A549 (cell line): Measurements from ENCODE around the gene PALLD. TPM values are rescaled to one million over a fixed set of nuclear protein-coding genes. Genes with fewer than 3 reads are reported as not detected.

Experiments
- ATAC-seq, 2 experiments: fragments of 200-7000 bp in 1 of 2; fragments of >200 bp in 1 of 2; cut with Nextera tagmentation in 1 of 2; cut with Tn5 transposase in 1 of 2; 3 replicates each; pipeline versions ENCODE4 v1.8.0 to v1.9.1; 2018 to 2020; ENCODE audit warnings: mild to moderate bottlenecking in 1 of 2, moderate library complexity in 1 of 2
- CTCF ChIA-PET: fragments of 300-600 bp; sonication (Branson Sonifier 250); formaldehyde crosslinking; extraction: SDS; loops from one replicate; lab custom pipeline; 2021; ENCODE audit warnings: antibody characterized with exemption, inconsistent platforms; lab: Yijun Ruan, JAX
- POLR2A ChIA-PET: fragments of 350-600 bp; formaldehyde crosslinking; extraction: SDS; loops from one replicate; lab custom pipeline; 2021; ENCODE audit warnings: antibody characterized with exemption, inconsistent platforms; lab: Yijun Ruan, JAX
- DNase-seq, 2 experiments: peaks; one replicate each; pipeline versions ENCODE4 v3.0.0 to v3.0.0-alpha.2; 2011 to 2016; ENCODE audit warnings: low read depth in 1 of 2, low spot score in 1 of 2
- FAIRE-seq: peaks from 2 replicates; lab custom pipeline; 2011; peaks lifted over from hg19 to GRCh38; lab: Jason Lieb, UNC
- H3K27ac ChIP-seq, 2 experiments: fragments of >200 bp; sonication (Bioruptor Twin); formaldehyde crosslinking; 3 replicates each; pipeline ENCODE4 v1.5.1; 2016 to 2017
- H3K4me1 ChIP-seq: fragments of >200 bp; sonication (Bioruptor Twin); formaldehyde crosslinking; 3 replicates; pipeline ENCODE4 v1.6.1; 2016
- H3K4me2 ChIP-seq: fragments of >200 bp; sonication (Bioruptor Twin); formaldehyde crosslinking; 3 replicates; pipeline ENCODE4 v1.6.1; 2016
- H3K4me3 ChIP-seq: fragments of >200 bp; sonication (Bioruptor Twin); formaldehyde crosslinking; 3 replicates; pipeline ENCODE4 v1.5.1; 2016
- H3K9me3 ChIP-seq: fragments of >200 bp; sonication (Bioruptor Twin); formaldehyde crosslinking; 3 replicates; pipeline ENCODE4 v1.6.1; 2016
- CEBPB ChIP-seq, 2 experiments: fragments of >200 bp in 1 of 2; sonication (Bioruptor Twin) in 1 of 2; formaldehyde crosslinking in 1 of 2; IDR thresholded peaks; 2 replicates each; pipeline ENCODE4 v1.6.1; 2012 to 2016
- CHD2 ChIP-seq: fragments of 150-350 bp; IDR thresholded peaks from 2 replicates; pipeline ENCODE4 v1.6.1; 2014; ENCODE audit warnings: low read length; ENCODE audit not compliant: partially characterized antibody
- EHF ChIP-seq: fragments of 250-450 bp; sonication (Bioruptor Pico); IDR thresholded peaks from 2 replicates; pipeline ENCODE4 v1.5.0; 2020; ENCODE audit warnings: mild to moderate bottlenecking
- FOSL2 ChIP-seq, 2 experiments: fragments of 450-650 bp in 1 of 2; fragments of >200 bp in 1 of 2; sonication (Bioruptor Twin) in 1 of 2; formaldehyde crosslinking; IDR thresholded peaks; 2 replicates each; pipeline versions ENCODE4 v1.5.0 to v1.6.1; 2016 to 2020; ENCODE audit warnings: mild to moderate bottlenecking in 1 of 2, moderate library complexity in 1 of 2
- HOXA7 ChIP-seq: fragments of 250-450 bp; sonication (Bioruptor Pico); IDR thresholded peaks from 2 replicates; pipeline ENCODE4 v1.5.0; 2020; ENCODE audit warnings: mild to moderate bottlenecking, moderate library complexity
- JUN ChIP-seq, 2 experiments: fragments of >200 bp; sonication (Bioruptor Twin); formaldehyde crosslinking; IDR thresholded peaks; 2 replicates in 1 of 2; 3 replicates in 1 of 2; pipeline ENCODE4 v1.6.1; 2016 to 2017
- JUNB ChIP-seq: fragments of >200 bp; sonication (Bioruptor Twin); formaldehyde crosslinking; IDR thresholded peaks from 2 replicates; pipeline ENCODE4 v1.6.1; 2016
- KDM1A ChIP-seq: fragments of 200-600 bp; sonication (generic); IDR thresholded peaks from 2 replicates; pipeline ENCODE4 v1.6.1; 2016; ENCODE audit warnings: low read depth, mild to moderate bottlenecking
- MAFK ChIP-seq: fragments of 450-650 bp; IDR thresholded peaks from 2 replicates; pipeline ENCODE4 v1.6.1; 2014; ENCODE audit not compliant: partially characterized antibody
- MAZ ChIP-seq: fragments of 150-350 bp; IDR thresholded peaks from 2 replicates; pipeline ENCODE4 v1.6.1; 2014; ENCODE audit warnings: antibody characterized with exemption, low read depth, low read length, borderline replicate concordance
- NPAS2 ChIP-seq: fragments of 250-450 bp; sonication (Bioruptor Pico); IDR thresholded peaks from 2 replicates; pipeline ENCODE4 v1.8.0; 2022; ENCODE audit warnings: mild to moderate bottlenecking, moderate library complexity, borderline replicate concordance
- NR3C1 ChIP-seq: fragments of >200 bp; sonication (Bioruptor Twin); formaldehyde crosslinking; IDR thresholded peaks from 3 replicates; pipeline ENCODE4 v1.6.1; 2017
- RCOR1 ChIP-seq: fragments of 150-350 bp; IDR thresholded peaks from 2 replicates; pipeline ENCODE4 v1.6.1; 2014; ENCODE audit warnings: antibody characterized with exemption, low read length, low read depth
- RFX5 ChIP-seq: fragments of 450-650 bp; IDR thresholded peaks from 2 replicates; pipeline ENCODE4 v1.7.1; 2014; ENCODE audit warnings: antibody characterized with exemption, mild to moderate bottlenecking, moderate library complexity
- SMC3 ChIP-seq: fragments of >200 bp; sonication (Bioruptor Twin); formaldehyde crosslinking; IDR thresholded peaks from 3 replicates; pipeline ENCODE4 v1.6.1; 2018; ENCODE audit warnings: inconsistent platforms
- TFCP2L1 ChIP-seq: fragments of 250-450 bp; sonication (Bioruptor Pico); IDR thresholded peaks from 2 replicates; pipeline ENCODE4 v1.5.0; 2021; ENCODE audit warnings: mild to moderate bottlenecking
- TP53 ChIP-seq: fragments of 250-450 bp; sonication (Bioruptor Pico); IDR thresholded peaks from 2 replicates; pipeline ENCODE4 v1.5.0; 2021; ENCODE audit warnings: mild to moderate bottlenecking, moderate library complexity
- ZFP36 ChIP-seq: fragments of 450-650 bp; IDR thresholded peaks from 2 replicates; pipeline ENCODE4 v1.6.1; 2014; ENCODE audit warnings: borderline replicate concordance; ENCODE audit not compliant: partially characterized antibody
- ZSCAN20 ChIP-seq: fragments of 250-450 bp; sonication (Bioruptor Pico); IDR thresholded peaks from 2 replicates; pipeline ENCODE4 v1.8.0; 2022; ENCODE audit warnings: mild to moderate bottlenecking, moderate library complexity
- WGBS: methylation state at CpG from one replicate; pipeline ENCODE4 v1.1.6; 2017; ENCODE audit errors: missing lambda C conversion rate; 5-methylcytosine and 5-hydroxymethylcytosine counted together
- polyA plus RNA-seq, 4 experiments: library from polyadenylated mRNA; depleted of rRNA in 3 of 4; stranded (reverse); fragments of >200 nt; fragmentation: RNase III in 1 of 4; extraction: RNeasy Plus Mini Kit Qiagen cat#74134 plus additional on column Dnase treatment in 1 of 4; gene quantifications; 2 replicates in 3 of 4; 3 replicates in 1 of 4; pipeline ENCODE4 v1.2.3, GENCODE V29; 2011 to 2017
- TF ChIP-seq, protein P1 (sequence below): fragments of 450-650 bp; IDR thresholded peaks from 2 replicates; pipeline ENCODE4 v1.6.1; 2014; ENCODE audit warnings: antibody characterized with exemption
- TF ChIP-seq, protein P2 (sequence below): IDR thresholded peaks from 2 replicates; pipeline ENCODE4 v1.6.1; 2012; ENCODE audit warnings: low read depth, borderline replicate concordance
- TF ChIP-seq, protein P3 (sequence below): fragments of 250-450 bp; sonication (Bioruptor Pico); IDR thresholded peaks from 2 replicates; pipeline ENCODE4 v1.5.0; 2021; ENCODE audit warnings: mild to moderate bottlenecking, moderate library complexity, borderline replicate concordance
- TF ChIP-seq, protein P4 (sequence below): fragments of 150-350 bp; IDR thresholded peaks from 2 replicates; pipeline ENCODE4 v1.6.1; 2014; ENCODE audit warnings: low read depth, mild to moderate bottlenecking, low read length
- TF ChIP-seq, protein P5 (sequence below): fragments of >200 bp; sonication (Bioruptor Twin); formaldehyde crosslinking; IDR thresholded peaks from 2 replicates; pipeline ENCODE4 v1.6.1; 2016

Gene PALLD
- polyA plus RNA-seq, 2 of the 4 experiments (the other 2 are of a cell fraction): 88.8 to 113 TPM

DNA sequence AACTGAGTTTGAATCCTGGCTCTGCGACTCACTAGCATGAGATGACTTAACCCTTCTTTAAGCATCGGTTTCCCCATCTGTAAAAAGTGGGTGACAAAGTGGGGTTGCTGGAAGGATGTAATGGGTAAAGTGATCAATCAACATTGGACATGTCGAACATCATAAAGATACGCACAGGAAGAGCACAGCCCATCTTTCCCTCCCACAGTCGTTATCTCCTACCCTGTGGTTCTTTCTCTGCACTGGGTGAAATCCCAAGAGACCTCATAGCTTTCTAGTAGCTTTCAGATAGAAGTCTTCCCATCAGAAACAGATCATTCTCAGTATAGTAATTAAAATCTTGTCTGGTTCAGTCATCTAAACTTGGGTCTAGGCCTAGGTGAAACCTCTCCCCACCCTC lies 296.7 kb downstream of the PALLD start:
- H3K9me3 ChIP-seq: no peaks in the 10 kb centered on the region
- FAIRE-seq (no peak), DNase-seq (no peak), ATAC-seq (no peak)
- H3K4me3 ChIP-seq: no peak overlapping the region
- WGBS: 96% methylated on average over 5 of the region's 5 CpGs
- CTCF ChIA-PET: no interaction called here
- H3K27ac ChIP-seq: peak overlapping the region; percentile 91 to 95; a peak in 4 of 6 replicates
- POLR2A ChIA-PET: no interaction called here
- no peak overlapping the region for H3K4me2 ChIP-seq
- TF ChIP-seq CEBPB (IDR thresholded peaks at IDR 0.05) (no peak), ZFP36 (no peak)
- TF ChIP-seq, protein P1, sequence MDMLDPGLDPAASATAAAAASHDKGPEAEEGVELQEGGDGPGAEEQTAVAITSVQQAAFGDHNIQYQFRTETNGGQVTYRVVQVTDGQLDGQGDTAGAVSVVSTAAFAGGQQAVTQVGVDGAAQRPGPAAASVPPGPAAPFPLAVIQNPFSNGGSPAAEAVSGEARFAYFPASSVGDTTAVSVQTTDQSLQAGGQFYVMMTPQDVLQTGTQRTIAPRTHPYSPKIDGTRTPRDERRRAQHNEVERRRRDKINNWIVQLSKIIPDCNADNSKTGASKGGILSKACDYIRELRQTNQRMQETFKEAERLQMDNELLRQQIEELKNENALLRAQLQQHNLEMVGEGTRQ: no peak
- TF ChIP-seq, protein P2, sequence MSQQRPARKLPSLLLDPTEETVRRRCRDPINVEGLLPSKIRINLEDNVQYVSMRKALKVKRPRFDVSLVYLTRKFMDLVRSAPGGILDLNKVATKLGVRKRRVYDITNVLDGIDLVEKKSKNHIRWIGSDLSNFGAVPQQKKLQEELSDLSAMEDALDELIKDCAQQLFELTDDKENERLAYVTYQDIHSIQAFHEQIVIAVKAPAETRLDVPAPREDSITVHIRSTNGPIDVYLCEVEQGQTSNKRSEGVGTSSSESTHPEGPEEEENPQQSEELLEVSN: no peak
- H3K4me1 ChIP-seq: peaks cover 61% of the 10 kb centered on the region

DNA sequence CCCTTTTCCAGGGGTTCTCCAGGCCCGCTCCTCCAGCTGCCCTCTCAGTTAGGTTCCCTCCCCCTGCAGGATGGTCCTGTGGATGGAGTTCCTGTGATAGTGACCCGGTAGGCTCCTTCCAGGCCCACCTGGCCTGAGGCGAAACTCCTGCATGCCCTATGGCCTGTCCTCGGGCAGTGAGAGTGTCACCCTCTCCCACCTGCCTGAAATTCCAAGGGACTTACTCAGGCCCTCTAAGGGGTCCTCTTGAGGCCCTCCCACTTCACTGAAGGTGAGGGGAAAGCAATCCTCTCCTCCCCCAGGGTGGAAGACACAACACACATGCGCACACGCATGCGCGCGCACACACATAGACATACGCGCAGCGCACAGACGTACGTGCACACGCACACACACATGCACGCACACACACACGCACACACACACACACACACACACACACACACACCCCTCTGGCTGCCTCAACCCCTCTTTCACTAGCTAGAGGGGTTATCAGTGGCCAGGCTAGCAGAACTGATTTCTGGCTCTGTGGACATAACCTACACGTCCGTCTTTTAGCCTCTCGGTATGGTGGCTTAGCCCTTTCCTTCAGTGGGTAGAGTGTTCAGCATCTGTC lies 297.3 kb downstream of the PALLD start:
- CTCF ChIA-PET: no interaction called here

DNA sequence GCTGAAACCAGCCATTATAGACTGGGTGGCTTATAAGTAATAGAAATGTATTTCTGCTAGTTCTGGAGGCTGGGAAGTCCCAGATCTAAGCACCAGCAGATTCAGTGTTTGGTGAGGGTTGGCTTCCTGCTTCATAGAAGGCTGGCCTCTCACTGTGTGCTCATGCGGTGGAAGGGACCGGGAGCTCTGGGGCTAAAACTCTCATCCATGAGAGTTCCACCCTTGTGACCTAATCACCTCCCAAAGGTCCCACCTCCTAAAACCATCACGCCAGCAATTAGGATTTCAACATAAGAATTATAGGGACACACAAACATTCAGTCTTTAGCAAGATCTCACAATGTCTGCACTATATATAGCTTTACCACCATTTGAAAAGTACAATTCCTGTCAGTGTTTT lies 298.0 kb downstream of the PALLD start:
- 64% methylated on average over 3 of the region's 3 CpGs for WGBS
- peaks cover 60% of the 10 kb centered on the region for H3K4me1 ChIP-seq
- CTCF ChIA-PET: no interaction called here
- no peak overlapping the region for H3K4me3 ChIP-seq
- H3K4me2 ChIP-seq: peak overlapping the region; percentile 77
- DNase-seq: no peak
- TF ChIP-seq CHD2 (no peak), FOSL2 (IDR thresholded peaks at IDR 0.05) (no peak), FOSL2 (CRISPR knock-in tag; IDR thresholded peaks at IDR 0.05) (no peak), TP53 (no peak), ZFP36 (no peak), NR3C1 (no peak), NPAS2 (no peak), EHF (CRISPR knock-in tag) (no peak), RCOR1 (no peak), KDM1A (no peak), RFX5 (no peak), JUNB (no peak), MAFK (no peak)
- TF ChIP-seq, protein P1: no peak
- TF ChIP-seq, protein P3, sequence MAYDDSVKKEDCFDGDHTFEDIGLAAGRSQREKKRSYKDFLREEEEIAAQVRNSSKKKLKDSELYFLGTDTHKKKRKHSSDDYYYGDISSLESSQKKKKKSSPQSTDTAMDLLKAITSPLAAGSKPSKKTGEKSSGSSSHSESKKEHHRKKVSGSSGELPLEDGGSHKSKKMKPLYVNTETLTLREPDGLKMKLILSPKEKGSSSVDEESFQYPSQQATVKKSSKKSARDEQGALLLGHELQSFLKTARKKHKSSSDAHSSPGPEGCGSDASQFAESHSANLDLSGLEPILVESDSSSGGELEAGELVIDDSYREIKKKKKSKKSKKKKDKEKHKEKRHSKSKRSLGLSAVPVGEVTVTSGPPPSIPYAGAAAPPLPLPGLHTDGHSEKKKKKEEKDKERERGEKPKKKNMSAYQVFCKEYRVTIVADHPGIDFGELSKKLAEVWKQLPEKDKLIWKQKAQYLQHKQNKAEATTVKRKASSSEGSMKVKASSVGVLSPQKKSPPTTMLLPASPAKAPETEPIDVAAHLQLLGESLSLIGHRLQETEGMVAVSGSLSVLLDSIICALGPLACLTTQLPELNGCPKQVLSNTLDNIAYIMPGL (CRISPR knock-in tag): no peak
- ATAC-seq: no peak
- no peaks in the 10 kb centered on the region for H3K9me3 ChIP-seq
- peak overlapping the region; percentile 91 to 95 for H3K27ac ChIP-seq
- POLR2A ChIA-PET: interaction anchor here (3.5 kb wide), 1 partner anchor 37 kb away, joined by 15 read pairs; no protein-coding TSS in a partner anchor
- FAIRE-seq: no peak

More for the DNA sequence above, 297.3 kb downstream of the PALLD start:
- POLR2A ChIA-PET: no interaction called here
- FAIRE-seq (no peak), ATAC-seq (no peak), DNase-seq (no peak)
- Histone ChIP-seq H3K27ac (peak overlapping the region; percentile 91 to 95), H3K4me3 (no peak overlapping the region), H3K4me1 (peaks cover 61% of the 10 kb centered on the region), H3K4me2 (peak overlapping the region; percentile 77), H3K9me3 (no peaks in the 10 kb centered on the region)
- 95% methylated on average over 11 of the region's 20 CpGs for WGBS
- TF ChIP-seq, protein P4, sequence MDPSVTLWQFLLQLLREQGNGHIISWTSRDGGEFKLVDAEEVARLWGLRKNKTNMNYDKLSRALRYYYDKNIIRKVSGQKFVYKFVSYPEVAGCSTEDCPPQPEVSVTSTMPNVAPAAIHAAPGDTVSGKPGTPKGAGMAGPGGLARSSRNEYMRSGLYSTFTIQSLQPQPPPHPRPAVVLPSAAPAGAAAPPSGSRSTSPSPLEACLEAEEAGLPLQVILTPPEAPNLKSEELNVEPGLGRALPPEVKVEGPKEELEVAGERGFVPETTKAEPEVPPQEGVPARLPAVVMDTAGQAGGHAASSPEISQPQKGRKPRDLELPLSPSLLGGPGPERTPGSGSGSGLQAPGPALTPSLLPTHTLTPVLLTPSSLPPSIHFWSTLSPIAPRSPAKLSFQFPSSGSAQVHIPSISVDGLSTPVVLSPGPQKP: no peak
- TF ChIP-seq HOXA7 (no peak), NR3C1 (no peak), TFCP2L1 (CRISPR knock-in tag) (no peak), SMC3 (no peak), MAZ (no peak), ZFP36 (no peak), NPAS2 (no peak), ZSCAN20 (CRISPR knock-in tag) (no peak), JUN (IDR thresholded peaks at IDR 0.05) (no peak)
- TF ChIP-seq, protein P5, sequence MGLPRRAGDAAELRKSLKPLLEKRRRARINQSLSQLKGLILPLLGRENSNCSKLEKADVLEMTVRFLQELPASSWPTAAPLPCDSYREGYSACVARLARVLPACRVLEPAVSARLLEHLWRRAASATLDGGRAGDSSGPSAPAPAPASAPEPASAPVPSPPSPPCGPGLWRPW: no peak
